LNCaP clone FGC (cell line): ENCODE data around the gene CPLX1.

ENCODE experiments used
- DNase-seq: peaks from one replicate; pipeline ENCODE4 v3.0.0-alpha.2; 2011; ENCODE audit warnings: low read depth
- H3K4me3 ChIP-seq: 2 replicates; pipeline ENCODE4 v1.5.1; 2011; ENCODE audit warnings: mild to moderate bottlenecking, low read depth, low read length, control low read depth
- CTCF ChIP-seq: IDR thresholded peaks from 2 replicates; pipeline ENCODE4 v1.5.1; 2012; ENCODE audit warnings: mild to moderate bottlenecking; ENCODE audit not compliant: control insufficient read depth, insufficient read depth; ENCODE audit errors: extremely low read depth

Gene CPLX1

GRCh38 chr4:855880-856224, 29.9 kb upstream of the CPLX1 start:
- no peak for TF ChIP-seq CTCF
- no peak for DNase-seq
- no peak overlapping the region for H3K4me3 ChIP-seq

GRCh38 chr4:854356-854755, 28.4 kb upstream of the CPLX1 start:
- H3K4me3 ChIP-seq = no peak overlapping the region
- TF ChIP-seq CTCF = no peak
- no peak for DNase-seq

GRCh38 chr4:853416-853781, 27.5 kb upstream of the CPLX1 start:
- TF ChIP-seq CTCF = no peak
- DNase-seq = no peak
- H3K4me3 ChIP-seq = no peak overlapping the region

- no peak for DNase-seq
These were observed 25.9 kb upstream of the CPLX1 start for GRCh38 chr4:851701-852430.

DNA sequence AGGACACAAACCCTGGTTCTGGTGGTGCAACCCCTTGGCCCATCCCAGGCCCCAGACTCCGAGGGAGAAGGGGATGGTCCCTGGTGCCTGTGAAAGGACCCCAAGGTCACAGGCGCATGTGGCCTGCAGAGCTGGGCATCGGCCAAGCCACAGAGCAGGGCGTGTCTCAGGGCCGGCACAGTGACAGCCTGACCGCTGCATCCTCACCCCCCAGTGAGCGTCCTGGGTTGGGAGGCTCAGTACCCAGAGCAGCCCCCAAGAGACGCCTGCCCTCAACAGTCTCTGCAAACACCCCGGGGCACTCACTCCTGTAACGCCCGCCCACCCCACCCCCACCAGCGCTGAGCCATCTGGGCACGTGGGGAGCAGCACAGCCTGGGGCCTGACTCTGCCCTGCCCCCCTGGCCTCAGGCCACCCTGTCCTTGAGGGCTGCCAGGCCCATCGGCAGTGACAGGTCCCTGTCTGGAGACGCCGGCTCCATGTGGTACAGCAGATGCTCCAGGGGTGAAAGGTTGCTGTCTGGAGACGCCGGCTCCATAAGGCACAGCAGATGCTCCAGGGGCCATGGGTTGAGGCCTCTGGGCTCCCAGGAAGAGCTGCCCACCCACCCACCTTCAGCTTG, 24.5 kb upstream of the CPLX1 start:
- no peak for DNase-seq
- no peak for TF ChIP-seq CTCF
- H3K4me3 ChIP-seq = no peak overlapping the region

More at GRCh38 chr4:851701-852430, 25.9 kb upstream of the CPLX1 start:
- TF ChIP-seq CTCF = no peak
- no peak overlapping the region for H3K4me3 ChIP-seq

DNA sequence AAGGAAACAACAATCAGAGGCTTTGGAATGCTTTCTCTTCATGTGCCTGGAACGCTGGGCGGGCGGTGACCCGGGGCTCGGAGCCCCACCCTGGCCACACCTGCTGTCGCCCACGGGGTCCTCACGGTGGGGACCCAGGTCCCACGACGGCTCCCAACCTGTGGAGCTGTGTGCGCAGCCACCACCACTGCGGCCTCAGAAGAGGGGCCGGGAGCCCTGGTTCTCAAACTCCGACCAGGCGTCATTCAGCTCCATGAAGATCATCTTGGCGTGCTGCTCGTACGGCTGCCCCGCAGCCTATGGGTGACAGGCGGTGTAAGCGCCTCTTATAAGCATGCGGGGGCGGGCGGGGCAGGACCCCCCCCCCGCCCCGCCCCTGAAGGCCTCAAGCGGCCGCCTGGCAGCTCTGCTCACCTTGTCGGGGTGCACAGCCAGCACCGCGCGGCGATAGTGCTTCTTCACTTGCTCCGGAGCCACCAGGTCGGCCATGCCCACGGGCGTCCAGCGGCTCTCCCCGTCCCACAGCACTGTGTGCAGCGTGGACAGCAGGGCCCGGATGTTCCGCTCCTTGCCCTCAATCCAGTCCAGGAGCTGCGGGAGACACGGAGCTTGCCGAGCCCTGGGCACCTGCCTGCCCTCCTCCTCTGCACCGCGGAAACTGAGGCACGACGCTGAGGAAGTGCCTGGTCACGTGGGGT, 23.7 kb upstream of the CPLX1 start:
- H3K4me3 ChIP-seq = no peak overlapping the region
- no peak for TF ChIP-seq CTCF
- DNase-seq = no peak
